Kidney epithelial cell (primary cell): ENCODE data around the gene JARID2. TPM values are rescaled to one million over a fixed set of nuclear protein-coding genes. Genes with fewer than 3 reads are reported as not detected.

Experiments
- DNase-seq: peaks from one replicate; pipeline ENCODE4 v3.0.0-alpha.2; 2010; ENCODE audit warnings: low read depth
- H3K27me3 ChIP-seq: 2 replicates; pipeline ENCODE4 v1.6.0; 2011; ENCODE audit warnings: low read length; ENCODE audit not compliant: control insufficient read depth, insufficient read depth
- H3K36me3 ChIP-seq: 2 replicates; pipeline ENCODE4 v1.5.1; 2011; ENCODE audit warnings: low read length; ENCODE audit not compliant: control insufficient read depth, insufficient read depth
- H3K4me3 ChIP-seq: 2 replicates; pipeline ENCODE4 v1.5.1; 2011; ENCODE audit warnings: low read depth, mild to moderate bottlenecking, control low read depth, low read length
- CTCF ChIP-seq: IDR thresholded peaks from 2 replicates; pipeline ENCODE4 v1.5.1; 2011; ENCODE audit warnings: mild to moderate bottlenecking, moderate library complexity, low read length, control low read depth, inconsistent platforms; ENCODE audit not compliant: insufficient read depth, poor library complexity, severe bottlenecking
- total RNA-seq: library from RNA; depleted of rRNA; stranded (reverse); fragments of >200 nt; gene quantifications from 2 replicates; pipeline ENCODE4 v1.2.3, GENCODE V29; 2015

The JARID2 gene
- total RNA-seq, 1 donor from 2014 or later: 15.2 TPM

GRCh38 chr6:15462717-15463525 lies 217.1 kb downstream of the JARID2 start:
- H3K4me3 ChIP-seq: no peak overlapping the region
- DNase-seq: no peak
- no peak for TF ChIP-seq CTCF
- no peaks in the 10 kb centered on the region for H3K36me3 ChIP-seq
- H3K27me3 ChIP-seq: no peaks in the 10 kb centered on the region

- H3K27me3 ChIP-seq: no peaks in the 10 kb centered on the region
- no peak overlapping the region for H3K4me3 ChIP-seq
- DNase-seq: no peak
- TF ChIP-seq CTCF: peak; percentile 62
- no peaks in the 10 kb centered on the region for H3K36me3 ChIP-seq
These were observed 218.4 kb downstream of the JARID2 start for GRCh38 chr6:15464211-15464725.

- TF ChIP-seq CTCF: no peak
These were observed 219.3 kb downstream of the JARID2 start for GRCh38 chr6:15465212-15465611.

DNA sequence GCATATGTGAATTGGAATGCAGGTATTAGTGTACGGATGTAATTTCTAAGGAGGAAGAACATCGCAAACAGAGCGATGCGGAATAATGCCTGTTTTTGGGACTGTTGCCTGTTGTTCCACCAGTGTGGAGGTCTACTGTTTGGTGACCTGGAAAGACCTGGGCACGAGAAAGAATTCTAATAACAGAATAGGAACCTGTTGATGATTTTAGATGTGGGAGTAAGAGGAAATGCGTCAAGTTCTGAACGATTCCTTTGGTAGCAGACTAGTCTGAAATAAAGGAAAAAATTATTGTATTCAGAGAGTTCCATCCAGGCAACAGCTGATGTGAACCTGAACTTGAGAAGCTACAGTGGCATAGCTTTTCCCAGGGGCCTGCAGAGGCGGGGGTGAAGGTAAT lies 224.9 kb downstream of the JARID2 start:
- Histone ChIP-seq H3K4me3 (no peak overlapping the region), H3K27me3 (no peaks in the 10 kb centered on the region), H3K36me3 (no peaks in the 10 kb centered on the region)
- DNase-seq: no peak
- TF ChIP-seq CTCF: no peak

More at GRCh38 chr6:15465212-15465611, 219.3 kb downstream of the JARID2 start:
- Histone ChIP-seq H3K4me3 (no peak overlapping the region), H3K36me3 (no peaks in the 10 kb centered on the region), H3K27me3 (no peaks in the 10 kb centered on the region)
- no peak for DNase-seq

DNA sequence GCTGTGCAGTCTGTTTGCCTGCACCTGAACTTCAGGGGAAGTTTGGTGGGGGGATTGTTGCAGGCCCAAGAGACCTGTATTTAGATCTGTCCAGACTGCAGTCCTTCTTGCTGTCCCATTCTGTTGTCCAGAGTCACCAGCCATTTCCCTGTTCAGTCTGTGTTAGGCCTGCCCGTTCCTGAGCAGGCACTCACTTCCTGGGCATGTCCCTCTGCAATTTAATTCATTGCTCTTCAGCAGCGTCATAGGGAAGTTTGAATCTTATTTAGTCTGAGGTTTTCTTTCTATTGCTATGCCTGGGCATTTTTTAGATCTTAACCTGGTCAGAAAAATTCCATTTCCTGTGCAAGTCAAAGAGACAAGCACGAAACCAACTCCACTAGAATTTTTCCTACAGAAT lies 226.8 kb downstream of the JARID2 start:
- no peak for TF ChIP-seq CTCF
- Histone ChIP-seq H3K4me3 (no peak overlapping the region), H3K36me3 (no peaks in the 10 kb centered on the region), H3K27me3 (no peaks in the 10 kb centered on the region)
- no peak for DNase-seq

GRCh38 chr6:15473174-15473573 lies 227.3 kb downstream of the JARID2 start:
- Histone ChIP-seq H3K27me3 (no peaks in the 10 kb centered on the region), H3K36me3 (no peaks in the 10 kb centered on the region), H3K4me3 (no peak overlapping the region)
- TF ChIP-seq CTCF: no peak
- DNase-seq: no peak
